Measurements from ENCODE around the gene OST4.

The OST4 gene

GRCh38 chr2:27071990-27072830 is 756 bp upstream of the OST4 start:
- peak overlapping the region; percentile 52 for H3K4me3 ChIP-seq (ENCODE audit: low read depth, low read length)
- DNase-seq (ENCODE audit: low read depth, low spot score): peak; percentile 87
- in situ Hi-C loops (cut with HindIII; ENCODE audit: low sequenced_read_pairs): no loop called here
- TF ChIP-seq, protein P1, sequence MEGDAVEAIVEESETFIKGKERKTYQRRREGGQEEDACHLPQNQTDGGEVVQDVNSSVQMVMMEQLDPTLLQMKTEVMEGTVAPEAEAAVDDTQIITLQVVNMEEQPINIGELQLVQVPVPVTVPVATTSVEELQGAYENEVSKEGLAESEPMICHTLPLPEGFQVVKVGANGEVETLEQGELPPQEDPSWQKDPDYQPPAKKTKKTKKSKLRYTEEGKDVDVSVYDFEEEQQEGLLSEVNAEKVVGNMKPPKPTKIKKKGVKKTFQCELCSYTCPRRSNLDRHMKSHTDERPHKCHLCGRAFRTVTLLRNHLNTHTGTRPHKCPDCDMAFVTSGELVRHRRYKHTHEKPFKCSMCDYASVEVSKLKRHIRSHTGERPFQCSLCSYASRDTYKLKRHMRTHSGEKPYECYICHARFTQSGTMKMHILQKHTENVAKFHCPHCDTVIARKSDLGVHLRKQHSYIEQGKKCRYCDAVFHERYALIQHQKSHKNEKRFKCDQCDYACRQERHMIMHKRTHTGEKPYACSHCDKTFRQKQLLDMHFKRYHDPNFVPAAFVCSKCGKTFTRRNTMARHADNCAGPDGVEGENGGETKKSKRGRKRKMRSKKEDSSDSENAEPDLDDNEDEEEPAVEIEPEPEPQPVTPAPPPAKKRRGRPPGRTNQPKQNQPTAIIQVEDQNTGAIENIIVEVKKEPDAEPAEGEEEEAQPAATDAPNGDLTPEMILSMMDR (IDR thresholded peaks at IDR 0.05; ENCODE audit: low read depth, low read length): no peak

GRCh38 chr2:27070653-27071276 is 689 bp downstream of the OST4 start:
- TF ChIP-seq, protein P1 (IDR thresholded peaks at IDR 0.05; ENCODE audit: low read depth, low read length): no peak
- peak overlapping the region; percentile 99 for H3K4me3 ChIP-seq (ENCODE audit: low read depth, low read length)
- in situ Hi-C loops (cut with HindIII; ENCODE audit: low sequenced_read_pairs): no loop called here
- no peak for DNase-seq (ENCODE audit: low read depth, low spot score)

GRCh38 chr2:27069961-27070618 is 1.4 kb downstream of the OST4 start:
- TF ChIP-seq, protein P1 (IDR thresholded peaks at IDR 0.05; ENCODE audit: low read depth, low read length): no peak
- H3K4me3 ChIP-seq (ENCODE audit: low read depth, low read length): peak overlapping the region; percentile 99
- no peak for DNase-seq (ENCODE audit: low read depth, low spot score)
- in situ Hi-C loops (cut with HindIII; ENCODE audit: low sequenced_read_pairs): no loop called here

- TF ChIP-seq, protein P1 (IDR thresholded peaks at IDR 0.05; ENCODE audit: low read depth, low read length): no peak
- peak overlapping the region; percentile 99 for H3K4me3 ChIP-seq (ENCODE audit: low read depth, low read length)
- DNase-seq (ENCODE audit: low read depth, low spot score): no peak
- in situ Hi-C loops (cut with HindIII; ENCODE audit: low sequenced_read_pairs): no loop called here
Observed at GRCh38 chr2:27069436-27069835, 2.0 kb downstream of the OST4 start.

DNA sequence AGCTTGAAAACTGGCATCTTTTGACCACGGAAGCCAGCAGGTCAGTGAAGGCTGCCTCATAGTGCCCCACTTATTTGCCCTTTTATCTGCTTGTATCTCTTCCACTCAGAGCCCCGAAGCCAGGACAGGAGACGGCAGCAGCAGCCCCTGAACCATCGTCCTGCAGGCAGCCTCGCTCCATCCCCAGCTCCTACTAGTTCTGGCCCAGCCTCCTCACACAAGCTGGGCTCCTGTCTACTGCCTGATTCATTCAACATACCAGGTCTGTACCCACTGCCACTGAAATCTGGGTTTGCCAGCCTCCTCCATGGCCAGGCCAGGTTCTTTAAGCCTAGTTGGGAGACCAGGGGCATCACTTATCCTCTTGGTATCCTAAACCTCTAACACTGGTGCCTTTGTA is 4.1 kb downstream of the OST4 start:
- H3K4me3 ChIP-seq (ENCODE audit: low read depth, low read length): no peak overlapping the region
- in situ Hi-C loops (cut with HindIII; ENCODE audit: low sequenced_read_pairs): no loop called here
- no peak for DNase-seq (ENCODE audit: low read depth, low spot score)
- TF ChIP-seq, protein P1 (IDR thresholded peaks at IDR 0.05; ENCODE audit: low read depth, low read length): no peak

DNA sequence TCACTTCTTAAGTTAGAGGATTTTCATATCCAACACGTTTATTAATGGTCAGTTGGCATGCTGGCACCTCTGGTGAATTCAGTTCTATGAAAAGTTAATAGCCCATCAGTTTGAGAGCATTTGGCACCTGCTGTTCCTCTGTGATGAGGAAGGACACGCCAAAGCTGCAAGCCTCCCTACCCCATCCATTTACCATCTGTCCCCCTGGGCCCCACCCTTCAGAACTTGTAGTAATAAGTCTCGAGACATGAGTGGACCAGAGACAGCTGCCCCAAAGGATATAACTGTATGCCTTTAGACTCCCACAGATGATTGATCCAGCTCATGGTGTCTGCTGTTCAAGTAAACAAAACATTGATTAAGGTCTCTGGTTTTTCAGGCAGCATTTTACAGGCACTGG is 6.3 kb downstream of the OST4 start:
- DNase-seq (ENCODE audit: low read depth, low spot score): no peak
- TF ChIP-seq, protein P1 (IDR thresholded peaks at IDR 0.05; ENCODE audit: low read depth, low read length): no peak
- no peak overlapping the region for H3K4me3 ChIP-seq (ENCODE audit: low read depth, low read length)
- in situ Hi-C loops (cut with HindIII; ENCODE audit: low sequenced_read_pairs): no loop called here
